ENCODE results near the gene OR1I1. TPM values are rescaled to one million over a fixed set of nuclear protein-coding genes. Genes with fewer than 3 reads are reported as not detected.

The OR1I1 gene
- total RNA-seq, 1 donor from 2014 or later, result not detected

GRCh38 chr19:15045506-15045905 lies 36.5 kb upstream of the OR1I1 start:
- Mint-ChIP-seq H3K4me3 (no peak overlapping the region), H3K36me3 (peaks cover 1% of the 10 kb centered on the region), H3K4me1 (no peaks in the 10 kb centered on the region), H3K27ac (no peak overlapping the region), H3K9me3 (peaks cover 44% of the 10 kb centered on the region), H3K27me3 (ENCODE audit: low read depth) (no peaks in the 10 kb centered on the region)
- no peak for TF ChIP-seq CTCF (IDR thresholded peaks at IDR 0.05; ENCODE audit: unreplicated experiment)
- no peak for DNase-seq (ENCODE audit: low spot score in 2 of 2, unreplicated experiment in 2 of 2)

GRCh38 chr19:15047680-15048079 lies 34.3 kb upstream of the OR1I1 start:
- Mint-ChIP-seq H3K27me3 (ENCODE audit: low read depth) (no peaks in the 10 kb centered on the region), H3K4me1 (no peaks in the 10 kb centered on the region), H3K36me3 (peaks cover 3% of the 10 kb centered on the region), H3K27ac (no peak overlapping the region), H3K9me3 (peaks cover 63% of the 10 kb centered on the region), H3K4me3 (no peak overlapping the region)
- DNase-seq (ENCODE audit: low spot score in 2 of 2, unreplicated experiment in 2 of 2), result no peak
- no peak for TF ChIP-seq CTCF (IDR thresholded peaks at IDR 0.05; ENCODE audit: unreplicated experiment)

GRCh38 chr19:15048128-15048527 lies 33.9 kb upstream of the OR1I1 start:
- Mint-ChIP-seq H3K9me3 (peaks cover 63% of the 10 kb centered on the region), H3K4me1 (no peaks in the 10 kb centered on the region), H3K36me3 (peaks cover 3% of the 10 kb centered on the region), H3K4me3 (no peak overlapping the region), H3K27me3 (ENCODE audit: low read depth) (no peaks in the 10 kb centered on the region), H3K27ac (no peak overlapping the region)
- TF ChIP-seq CTCF (IDR thresholded peaks at IDR 0.05; ENCODE audit: unreplicated experiment), result no peak
- DNase-seq (ENCODE audit: low spot score in 2 of 2, unreplicated experiment in 2 of 2), result no peak

- DNase-seq (ENCODE audit: low spot score in 2 of 2, unreplicated experiment in 2 of 2), result no peak
- H3K36me3 Mint-ChIP-seq, result peaks cover 3% of the 10 kb centered on the region
- H3K27ac Mint-ChIP-seq, result no peak within 1 kb of the TSS
- no peaks in the 10 kb centered on the region for H3K4me1 Mint-ChIP-seq
- H3K27me3 Mint-ChIP-seq (ENCODE audit: low read depth), result no peaks in the 10 kb centered on the region
- TF ChIP-seq CTCF (IDR thresholded peaks at IDR 0.05; ENCODE audit: unreplicated experiment), result no peak
- H3K4me3 Mint-ChIP-seq, result no peak within 1 kb of the TSS
- H3K9me3 Mint-ChIP-seq, result peaks cover 64% of the 10 kb centered on the region
Measured at GRCh38 chr19:15048885-15049541, 33.0 kb upstream of the OR1I1 start, which contains the start of gene CASP14. Gene CASP14, plus strand, starts transcription at chr19:15049480. Its CDS starts 2,772 bp downstream, at chr19:15052252.

- Mint-ChIP-seq H3K4me1 (no peaks in the 10 kb centered on the region), H3K4me3 (no peak overlapping the region), H3K27me3 (ENCODE audit: low read depth) (no peaks in the 10 kb centered on the region), H3K36me3 (peaks cover 2% of the 10 kb centered on the region), H3K27ac (no peak overlapping the region), H3K9me3 (peaks cover 60% of the 10 kb centered on the region)
- no peak for DNase-seq (ENCODE audit: low spot score in 2 of 2, unreplicated experiment in 2 of 2)
- no peak for TF ChIP-seq CTCF (IDR thresholded peaks at IDR 0.05; ENCODE audit: unreplicated experiment)
Measured at GRCh38 chr19:15050639-15051038, 31.4 kb upstream of the OR1I1 start.
